GM21526 (cell line): ENCODE measurements around the gene P2RY14.

Experiments used
- ATAC-seq: cut with Tn5 transposase; IDR thresholded peaks from one replicate; pipeline ENCODE4 v1.9.1; 2021; ENCODE audit warnings: moderate library complexity; ENCODE audit not compliant: unreplicated experiment, low FRiP score

The P2RY14 gene

GRCh38 chr3:151219056-151219455, 59.3 kb downstream of the P2RY14 start:
- ATAC-seq, result no peak

GRCh38 chr3:151218136-151218535, 60.2 kb downstream of the P2RY14 start:
- ATAC-seq, result no peak

GRCh38 chr3:151216641-151217607, 61.4 kb downstream of the P2RY14 start:
- ATAC-seq, result no peak

GRCh38 chr3:151214459-151214858, 63.9 kb downstream of the P2RY14 start:
- no peak for ATAC-seq

DNA sequence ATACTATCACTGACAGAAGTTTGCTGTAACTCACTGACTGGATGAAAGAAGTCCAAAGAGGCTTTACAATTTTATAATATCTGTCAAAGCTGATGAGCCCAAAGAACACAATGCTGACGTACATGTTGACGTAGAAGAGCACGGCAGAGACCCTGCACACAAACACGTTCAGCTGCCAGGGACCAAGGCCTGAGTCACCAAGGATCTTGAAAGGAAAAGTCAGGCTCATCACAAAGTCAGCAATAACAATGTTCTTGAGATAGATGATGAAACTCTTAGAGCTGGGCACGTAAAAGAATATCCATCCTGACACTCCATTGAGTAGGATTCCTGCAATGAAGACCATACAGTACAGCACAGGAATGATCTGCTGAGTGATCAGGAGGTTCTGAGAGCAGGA, 64.5 kb downstream of the P2RY14 start:
- no peak for ATAC-seq

DNA sequence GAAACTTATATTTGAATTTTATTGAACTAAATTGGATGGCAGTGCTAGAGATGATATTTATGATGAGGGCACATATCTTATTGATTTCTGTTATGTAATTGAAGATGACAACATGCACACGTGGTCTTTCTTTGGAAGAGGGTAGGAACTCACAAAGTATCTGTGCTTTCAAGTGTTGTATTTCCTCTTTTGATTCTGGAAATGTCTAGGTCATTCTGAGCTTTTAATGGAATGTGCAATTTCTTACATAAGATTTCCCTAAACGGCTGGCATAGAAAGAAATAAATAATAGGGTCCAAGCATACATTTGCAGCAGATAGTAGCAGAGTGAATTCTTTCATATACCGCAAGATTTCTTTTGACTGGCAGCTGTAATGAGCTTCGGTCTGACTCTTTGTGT, 65.2 kb downstream of the P2RY14 start:
- ATAC-seq, result no peak

GRCh38 chr3:151210676-151211381, 67.5 kb downstream of the P2RY14 start:
- ATAC-seq, result no peak

GRCh38 chr3:151209654-151210053, 68.7 kb downstream of the P2RY14 start:
- ATAC-seq, result no peak

DNA sequence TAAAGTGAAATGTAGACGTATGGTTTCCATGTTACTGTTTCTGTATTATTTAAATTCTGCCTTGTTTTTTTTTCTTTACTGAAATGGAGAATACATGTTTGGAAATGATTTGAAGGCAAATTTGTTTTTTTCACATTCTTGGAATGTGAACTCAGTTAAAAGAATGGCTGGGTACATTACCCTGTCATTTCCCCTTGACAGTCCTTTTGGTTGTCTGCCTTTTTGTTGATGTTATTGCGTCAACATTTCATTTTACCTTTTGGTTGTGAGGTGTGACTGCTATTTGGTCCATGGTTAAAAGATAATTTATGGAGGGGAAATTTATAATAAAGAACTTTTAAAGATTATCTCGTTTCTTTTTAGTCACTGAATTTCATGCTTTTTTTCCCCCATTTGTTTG, 72.1 kb downstream of the P2RY14 start:
- no peak for ATAC-seq

- ATAC-seq, result no peak
These were observed 72.9 kb downstream of the P2RY14 start for GRCh38 chr3:151205482-151205881.

DNA sequence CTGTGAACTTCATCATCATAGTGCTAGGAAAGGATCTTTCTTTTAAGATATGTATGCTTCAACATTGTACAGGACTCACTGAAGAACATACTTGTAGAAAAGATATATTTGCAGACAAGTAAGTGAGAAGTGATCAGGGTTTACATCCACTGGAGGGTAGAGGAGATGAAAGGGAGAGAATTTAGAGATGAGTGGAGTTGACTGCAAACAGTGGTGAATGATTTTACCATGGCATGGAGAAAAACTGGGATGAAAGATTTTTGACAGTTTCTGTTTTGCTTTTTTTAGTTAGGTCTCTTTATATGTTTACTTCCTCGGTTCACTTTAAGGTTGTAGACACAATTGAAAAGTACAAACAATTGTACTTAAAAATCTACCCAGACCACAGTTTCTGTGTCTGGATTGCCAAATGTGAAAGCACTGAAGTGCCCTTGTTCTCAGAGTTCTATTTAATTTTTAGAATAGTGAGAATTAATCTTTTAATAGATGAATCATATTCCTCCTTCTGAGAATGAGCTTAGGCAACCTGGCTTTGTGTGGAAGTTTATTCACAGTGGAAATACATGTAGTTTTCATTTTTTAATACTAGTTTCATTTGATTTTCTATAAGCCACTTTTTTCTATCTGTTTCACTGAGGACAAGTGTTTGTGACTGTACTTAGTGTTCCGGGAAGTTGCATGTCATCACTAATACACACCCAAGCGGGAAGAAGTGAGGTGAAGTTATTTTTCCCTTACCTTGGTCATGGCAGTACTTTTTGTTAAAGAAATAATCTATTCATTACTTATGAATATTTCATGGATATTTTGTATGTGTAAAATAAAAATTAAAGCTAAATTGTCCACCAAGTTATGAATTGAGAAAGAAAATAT, 73.6 kb downstream of the P2RY14 start:
- ATAC-seq, result no peak

GRCh38 chr3:151203051-151203420, 75.3 kb downstream of the P2RY14 start, which contains the start of gene GPR171:
Gene GPR171, minus strand, starts transcription at chr3:151203216. Its CDS starts 3,830 bp downstream, at chr3:151199386.
- no peak for ATAC-seq

GRCh38 chr3:151201051-151201730, 77.2 kb downstream of the P2RY14 start:
- no peak for ATAC-seq

DNA sequence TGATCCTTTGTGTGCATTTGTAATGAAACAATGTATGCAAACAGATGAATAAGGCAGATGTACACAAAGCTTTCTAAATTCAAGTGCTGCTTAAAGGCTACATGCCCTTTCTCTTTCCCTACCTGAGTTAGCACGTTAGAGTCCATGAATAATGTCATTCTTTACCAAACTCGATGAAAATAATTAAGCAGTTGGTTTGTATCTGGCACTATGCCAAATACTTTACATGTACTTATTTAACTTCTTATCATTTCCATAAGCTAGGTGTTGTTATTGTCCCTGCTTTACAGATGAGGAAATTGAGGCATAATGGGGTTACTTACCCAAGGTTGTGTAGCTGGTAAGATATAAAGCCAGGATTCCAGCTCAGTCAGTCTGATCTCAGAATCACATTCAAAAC, 77.8 kb downstream of the P2RY14 start:
- no peak for ATAC-seq

DNA sequence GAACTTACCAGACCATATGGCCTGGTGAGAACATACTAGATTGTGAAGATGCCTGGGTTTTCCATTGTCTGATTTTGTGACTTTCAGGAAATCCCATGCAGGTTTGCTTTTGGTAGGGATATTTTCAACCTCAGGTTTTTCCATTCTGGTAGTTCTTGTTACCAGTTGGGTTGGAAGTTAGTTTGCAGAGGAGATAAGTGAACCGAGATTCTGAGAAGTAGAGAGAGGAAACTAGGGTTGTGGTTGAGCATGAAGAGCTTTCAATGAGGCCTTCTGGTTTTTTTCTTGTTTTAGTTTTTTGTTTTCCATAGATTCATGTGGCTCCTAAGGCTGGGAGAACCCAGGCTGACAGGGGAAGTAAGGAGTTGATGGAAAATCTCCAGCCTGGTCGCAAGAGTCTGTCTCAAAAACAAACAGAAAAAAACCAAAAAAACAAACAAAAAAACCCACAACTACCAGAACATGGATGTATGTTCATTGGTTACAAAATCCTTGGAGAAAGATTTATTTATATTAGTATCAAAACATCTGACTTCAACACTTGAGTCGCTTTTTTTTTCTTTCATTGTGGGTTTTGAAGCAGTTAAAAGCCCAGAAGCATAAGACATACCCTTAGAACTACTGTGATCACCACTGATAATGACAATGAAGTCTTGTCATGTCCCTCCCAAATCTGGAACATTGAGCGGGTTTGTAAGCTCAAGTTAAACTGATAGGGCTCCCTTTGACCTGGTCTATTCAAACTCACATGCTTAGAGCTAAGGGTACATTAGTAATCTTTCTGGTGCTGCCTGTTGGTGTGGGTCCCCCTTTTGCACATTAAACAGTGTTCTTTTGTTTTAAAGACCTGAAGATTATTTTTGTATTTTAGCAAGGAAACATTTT, 78.5 kb downstream of the P2RY14 start:
- ATAC-seq, result no peak

GRCh38 chr3:151198849-151199248, 79.5 kb downstream of the P2RY14 start:
- no peak for ATAC-seq

DNA sequence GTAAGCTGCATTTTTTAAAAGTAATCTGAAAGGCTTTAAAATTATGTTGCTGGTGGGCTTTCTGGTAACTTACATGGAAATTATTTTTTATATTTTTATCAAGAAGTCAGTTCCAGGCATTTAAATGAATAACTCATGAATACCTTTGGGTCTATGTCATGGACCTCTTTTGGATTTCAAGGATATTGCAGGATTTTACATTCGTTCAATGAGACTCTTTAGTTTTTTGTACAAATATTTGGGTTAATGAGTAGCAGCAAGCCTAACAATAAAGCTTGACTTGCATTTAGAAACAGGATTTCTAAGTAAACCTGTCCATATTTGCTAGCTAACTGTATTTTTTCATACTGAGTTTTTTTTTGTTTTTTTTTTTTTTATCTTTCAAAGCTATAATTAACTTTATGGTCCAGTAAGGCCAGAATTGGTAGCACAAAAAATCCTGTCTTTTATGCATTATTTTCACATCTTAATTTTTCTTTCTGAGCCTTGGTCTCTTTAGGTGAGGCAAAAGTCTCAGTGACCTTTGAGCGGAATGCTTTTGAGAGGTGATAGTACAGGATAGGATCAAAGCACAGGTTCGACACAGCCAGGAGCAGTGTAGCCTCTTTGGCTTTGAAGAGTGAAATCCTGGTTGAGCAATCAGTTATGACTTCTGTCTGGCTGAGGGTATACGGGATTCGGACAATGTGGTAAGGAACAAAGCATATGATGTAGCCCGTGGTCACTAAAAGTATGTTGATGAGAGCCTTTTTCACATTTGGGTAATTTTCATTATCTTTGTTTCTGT, 80.2 kb downstream of the P2RY14 start:
- ATAC-seq, result no peak

DNA sequence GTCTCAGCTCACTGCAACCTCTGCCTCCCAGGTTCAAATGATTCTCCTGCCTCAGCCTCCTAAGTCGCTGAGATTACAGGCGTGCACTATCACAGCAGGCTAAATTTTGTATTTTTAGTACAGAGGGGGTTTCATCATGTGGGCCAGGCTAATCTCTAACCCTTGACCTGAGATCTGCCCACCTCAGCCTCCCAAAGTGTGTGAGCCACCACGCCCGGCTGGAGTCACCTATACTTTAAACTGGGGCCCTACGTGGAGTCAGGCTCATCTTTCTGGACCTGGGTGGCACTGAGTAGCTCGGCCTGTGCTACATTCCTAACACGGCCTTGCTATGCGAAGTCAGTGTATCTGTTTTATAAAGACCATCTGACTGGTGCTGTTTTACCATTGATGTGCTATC, 81.1 kb downstream of the P2RY14 start:
- no peak for ATAC-seq
